Gastroesophageal sphincter (tissue), 4 donors: ENCODE data around the gene CDH23. TPM values are rescaled to one million over a fixed set of nuclear protein-coding genes. Genes with fewer than 3 reads are reported as not detected.
A peak's percentile ranks its signal among the peaks of the same experiment; 100 is the strongest.

Source experiments
- ATAC-seq: fragments of 150-250 bp; one replicate; pipeline ENCODE4 v1.9.1; 2016; ENCODE audit warnings: mild to moderate bottlenecking, moderate library complexity
- H3K27ac ChIP-seq, 4 donors: fragments of 200-600 bp; sonication (generic) in 3 of 4; 1 replicate in 3 of 4; 2 replicates in 1 of 4; pipeline ENCODE4 v1.5.1; 2016 to 2019
- H3K27me3 ChIP-seq: fragments of 200-600 bp; sonication (generic); one replicate; pipeline ENCODE4 v1.5.1; 2019
- H3K36me3 ChIP-seq, 2 donors: fragments of 200-600 bp; sonication (generic); one replicate each; pipeline ENCODE4 v1.5.1; 2019; ENCODE audit warnings: control low read depth in 1 of 2
- H3K4me1 ChIP-seq, 3 donors: fragments of 200-600 bp; sonication (generic); 1 replicate in 2 of 3; 2 replicates in 1 of 3; pipeline ENCODE4 v1.5.1; 2016 to 2019; ENCODE audit warnings: control low read depth in 2 of 3
- H3K4me3 ChIP-seq, 2 donors: fragments of 200-600 bp; sonication (generic); one replicate each; pipeline ENCODE4 v1.5.1; 2019; ENCODE audit warnings: mild to moderate bottlenecking in 1 of 2, moderate library complexity in 1 of 2
- H3K9me3 ChIP-seq, 3 donors: fragments of 200-600 bp; sonication (generic); one replicate each; pipeline ENCODE4 v1.5.1; 2017 to 2019; ENCODE audit warnings: control low read depth in 2 of 3
- CTCF ChIP-seq, 4 experiments: fragments of 200-600 bp in 2 of 4; fragments of 450-650 bp in 2 of 4; sonication (generic) in 1 of 4; IDR thresholded peaks; one replicate each; pipeline ENCODE4 v1.5.1; 2017 to 2019; ENCODE audit warnings: antibody characterized with exemption in 4 of 4, mild to moderate bottlenecking in 2 of 4, moderate library complexity in 2 of 4
- EP300 ChIP-seq: sonication (generic); formaldehyde crosslinking; IDR thresholded peaks from one replicate; pipeline ENCODE4 v1.6.1; 2017; ENCODE audit warnings: antibody characterized with exemption, mild to moderate bottlenecking
- POLR2A ChIP-seq, 2 donors: fragments of 450-650 bp; IDR thresholded peaks; one replicate each; pipeline ENCODE4 v1.6.1; 2017; ENCODE audit warnings: antibody characterized with exemption in 2 of 2, mild to moderate bottlenecking in 2 of 2, moderate library complexity in 1 of 2
- POLR2AphosphoS5 ChIP-seq: sonication (generic); formaldehyde crosslinking; IDR thresholded peaks from one replicate; pipeline ENCODE4 v1.6.1; 2017; ENCODE audit warnings: antibody characterized with exemption
- WGBS, 2 donors: methylation state at CpG; one replicate each; pipeline ENCODE4 v1.1.5; 2018; ENCODE audit warnings: low coverage in 1 of 2; 5-methylcytosine and 5-hydroxymethylcytosine counted together
- total RNA-seq, 4 donors: library from RNA; depleted of rRNA; stranded (reverse); fragments of >200 nt; gene quantifications; one replicate each; pipeline ENCODE4 v1.1.0, GENCODE V29; 2016

CDH23 gene
- total RNA-seq, 4 donors from 2014 or later, result 5.1 to 33.5 (median 16.2) TPM

DNA sequence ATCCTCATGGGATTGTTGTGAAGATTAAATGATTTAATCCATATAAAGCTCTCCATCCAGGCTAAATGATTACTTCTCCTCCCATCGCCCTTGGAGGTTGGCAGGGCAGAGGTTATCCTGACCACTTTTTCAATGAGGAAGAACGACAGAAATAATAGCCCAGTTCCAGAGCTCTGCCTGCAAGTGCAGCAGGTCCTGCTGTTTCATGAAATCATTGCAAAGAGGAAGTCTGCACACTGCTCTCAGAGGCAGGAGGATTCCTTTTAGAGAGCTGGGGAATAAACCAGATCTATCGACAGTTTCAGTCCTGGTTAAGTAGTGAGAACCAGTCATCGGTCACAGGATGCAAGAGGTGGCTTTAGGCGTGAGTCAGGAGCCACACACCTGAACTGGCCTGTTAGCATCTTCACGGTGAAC is 25.0 kb upstream of the CDH23 start:
- no peaks in the 10 kb centered on the region for H3K9me3 ChIP-seq
- peak overlapping the region in 1 of 4 donors; percentile 2 for H3K27ac ChIP-seq
- peak; percentile 29 for ATAC-seq
- H3K4me1 ChIP-seq, result peaks cover 0 to 10% (median under 1%) of the 10 kb centered on the region in 3 donors
- no peak overlapping the region for H3K4me3 ChIP-seq
- WGBS, 2 donors, result 20 to 72% methylated on average over 2 to 3 of the region's 6 CpGs
- H3K36me3 ChIP-seq, result no peaks in the 10 kb centered on the region
- TF ChIP-seq POLR2AphosphoS5, result no peak
- TF ChIP-seq POLR2A (IDR thresholded peaks at IDR 0.05), result no peak
- no peak for TF ChIP-seq CTCF (IDR thresholded peaks at IDR 0.05)
- TF ChIP-seq EP300, result no peak
- peaks cover 6% of the 10 kb centered on the region for H3K27me3 ChIP-seq

DNA sequence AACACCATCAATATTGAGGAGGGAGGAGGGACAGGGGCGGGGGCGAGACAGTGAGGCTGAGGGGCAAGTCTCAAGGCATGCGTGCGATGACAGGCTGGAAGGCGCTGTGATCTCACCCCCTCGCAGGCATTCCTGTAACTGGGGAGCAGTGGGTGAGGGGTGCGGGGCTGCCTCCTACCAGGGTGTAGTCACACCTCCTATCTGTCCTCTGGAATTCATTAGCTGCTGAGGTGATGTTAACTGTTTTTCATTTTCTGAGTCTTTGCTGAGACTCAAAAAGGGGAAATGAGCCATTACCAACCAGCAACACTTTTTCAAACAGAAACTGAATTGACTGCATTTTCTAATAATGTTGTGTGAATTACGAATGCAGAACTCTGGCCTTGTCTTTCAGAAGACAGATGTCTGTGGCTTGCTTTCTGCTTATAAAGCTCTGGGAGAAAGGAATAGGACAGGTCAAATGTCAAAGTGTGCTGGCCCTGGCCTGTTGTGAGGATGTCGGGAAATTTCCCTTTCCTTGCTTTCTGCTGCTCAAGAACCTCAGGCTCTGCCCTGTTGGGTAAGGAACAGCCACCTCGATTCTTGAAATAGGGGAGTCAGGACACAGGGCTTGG is 23.7 kb upstream of the CDH23 start:
- peaks cover 0 to 22% (median 4%) of the 10 kb centered on the region in 3 donors for H3K4me1 ChIP-seq
- peaks cover 6% of the 10 kb centered on the region for H3K27me3 ChIP-seq
- TF ChIP-seq EP300 (no peak), POLR2A (IDR thresholded peaks at IDR 0.05) (no peak), CTCF (IDR thresholded peaks at IDR 0.05) (no peak), POLR2AphosphoS5 (no peak)
- 59 to 80% methylated on average over 2 to 3 of the region's 10 CpGs for WGBS, 2 donors
- no peak overlapping the region for H3K4me3 ChIP-seq
- ATAC-seq, result no peak
- H3K27ac ChIP-seq, result no peak overlapping the region
- H3K9me3 ChIP-seq, result no peaks in the 10 kb centered on the region
- no peaks in the 10 kb centered on the region for H3K36me3 ChIP-seq

DNA sequence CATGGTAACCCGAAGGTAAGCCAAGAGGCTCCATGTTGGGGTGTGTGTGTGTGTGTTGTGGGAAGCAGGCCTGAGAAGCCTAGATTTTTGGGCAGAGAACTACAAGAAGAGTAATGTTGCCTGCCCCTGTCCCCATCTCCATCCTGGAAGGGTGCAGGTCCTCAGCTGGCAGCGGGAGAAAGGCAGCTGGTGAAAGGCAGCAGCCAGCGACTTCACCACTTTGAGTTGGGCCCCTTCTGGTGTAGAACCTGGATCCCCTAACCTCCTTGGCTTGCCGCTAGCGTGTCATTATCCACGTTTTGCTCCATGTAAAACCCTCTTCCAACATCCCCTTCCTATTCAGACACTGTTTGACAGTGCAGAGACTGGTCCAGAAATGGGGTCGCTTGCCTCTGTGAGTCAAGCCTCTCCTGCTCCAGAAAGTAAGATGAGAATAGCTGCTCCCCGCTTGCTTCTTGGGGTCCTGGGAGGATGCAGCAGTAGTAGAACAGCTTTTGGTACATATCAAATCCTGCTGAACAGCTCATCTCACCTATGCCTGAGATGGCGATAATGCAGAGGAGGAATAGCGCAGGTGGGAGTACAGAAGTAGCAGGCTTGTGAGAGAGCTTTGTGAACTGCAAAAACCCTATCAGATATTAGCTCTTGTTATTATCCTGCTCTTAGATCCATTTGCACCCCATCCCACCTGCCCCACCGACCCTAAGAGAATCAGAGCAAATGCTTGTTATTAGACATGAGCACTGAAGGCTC is 22.1 kb upstream of the CDH23 start:
- no peak for ATAC-seq
- Histone ChIP-seq H3K27me3 (peaks cover 6% of the 10 kb centered on the region), H3K4me3 (no peak overlapping the region), H3K9me3 (no peaks in the 10 kb centered on the region), H3K27ac (no peak overlapping the region), H3K36me3 (no peaks in the 10 kb centered on the region), H3K4me1 (peaks cover 0 to 25% (median 4%) of the 10 kb centered on the region in 3 donors)
- 84 to 89% methylated on average over 5 to 6 of the region's 11 CpGs for WGBS, 2 donors
- TF ChIP-seq POLR2AphosphoS5 (no peak), CTCF (IDR thresholded peaks at IDR 0.05) (no peak)

DNA sequence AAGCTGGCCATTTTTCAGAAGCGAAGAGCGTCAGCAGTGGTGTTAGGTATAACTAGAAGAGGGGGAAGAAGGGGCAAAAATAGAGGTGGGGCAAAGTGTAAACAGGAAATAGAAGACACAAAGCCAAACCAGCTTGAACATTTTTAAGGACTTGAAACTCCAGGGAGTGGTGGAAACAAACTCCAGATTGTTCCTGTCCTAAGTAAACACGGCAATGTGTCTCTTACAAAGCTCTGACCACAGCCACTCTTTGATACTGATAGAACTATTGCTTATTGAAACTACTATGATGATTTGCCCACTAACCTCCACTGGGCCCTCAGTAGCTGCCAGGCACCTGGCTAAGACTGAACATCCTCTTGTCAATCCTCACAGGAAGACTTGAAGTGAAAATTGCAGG is 20.8 kb upstream of the CDH23 start:
- Histone ChIP-seq H3K36me3 (no peaks in the 10 kb centered on the region), H3K27me3 (no peaks in the 10 kb centered on the region), H3K4me3 (no peak overlapping the region), H3K9me3 (no peaks in the 10 kb centered on the region), H3K4me1 (peaks cover 0 to 25% (median 4%) of the 10 kb centered on the region in 3 donors), H3K27ac (no peak overlapping the region)
- TF ChIP-seq CTCF (IDR thresholded peaks at IDR 0.05) (no peak), EP300 (no peak), POLR2AphosphoS5 (no peak), POLR2A (IDR thresholded peaks at IDR 0.05) (no peak)
- WGBS, 2 donors, result 61 to 62% methylated on average over 3 of the region's 3 CpGs
- no peak for ATAC-seq
